Muscle of back (tissue), 11 donors: ENCODE measurements around the gene HOXB6. TPM values are rescaled to one million over a fixed set of nuclear protein-coding genes. Genes with fewer than 3 reads are reported as not detected.

ENCODE experiments used
- DNase-seq, 3 donors: peaks; one replicate each; pipeline versions ENCODE4 v3.0.0 to v3.0.0-alpha.2; 2013
- polyA plus RNA-seq, 10 donors: library from polyadenylated mRNA; unstranded; fragments of 120-200 nt; gene quantifications; one replicate each; pipeline ENCODE4 v1.2.1, GENCODE V29; 2013; ENCODE audit not compliant: insufficient read length in 10 of 10

HOXB6 gene
- polyA plus RNA-seq, 10 donors, result 1.6 to 7.2 (median 2.8) TPM

DNA sequence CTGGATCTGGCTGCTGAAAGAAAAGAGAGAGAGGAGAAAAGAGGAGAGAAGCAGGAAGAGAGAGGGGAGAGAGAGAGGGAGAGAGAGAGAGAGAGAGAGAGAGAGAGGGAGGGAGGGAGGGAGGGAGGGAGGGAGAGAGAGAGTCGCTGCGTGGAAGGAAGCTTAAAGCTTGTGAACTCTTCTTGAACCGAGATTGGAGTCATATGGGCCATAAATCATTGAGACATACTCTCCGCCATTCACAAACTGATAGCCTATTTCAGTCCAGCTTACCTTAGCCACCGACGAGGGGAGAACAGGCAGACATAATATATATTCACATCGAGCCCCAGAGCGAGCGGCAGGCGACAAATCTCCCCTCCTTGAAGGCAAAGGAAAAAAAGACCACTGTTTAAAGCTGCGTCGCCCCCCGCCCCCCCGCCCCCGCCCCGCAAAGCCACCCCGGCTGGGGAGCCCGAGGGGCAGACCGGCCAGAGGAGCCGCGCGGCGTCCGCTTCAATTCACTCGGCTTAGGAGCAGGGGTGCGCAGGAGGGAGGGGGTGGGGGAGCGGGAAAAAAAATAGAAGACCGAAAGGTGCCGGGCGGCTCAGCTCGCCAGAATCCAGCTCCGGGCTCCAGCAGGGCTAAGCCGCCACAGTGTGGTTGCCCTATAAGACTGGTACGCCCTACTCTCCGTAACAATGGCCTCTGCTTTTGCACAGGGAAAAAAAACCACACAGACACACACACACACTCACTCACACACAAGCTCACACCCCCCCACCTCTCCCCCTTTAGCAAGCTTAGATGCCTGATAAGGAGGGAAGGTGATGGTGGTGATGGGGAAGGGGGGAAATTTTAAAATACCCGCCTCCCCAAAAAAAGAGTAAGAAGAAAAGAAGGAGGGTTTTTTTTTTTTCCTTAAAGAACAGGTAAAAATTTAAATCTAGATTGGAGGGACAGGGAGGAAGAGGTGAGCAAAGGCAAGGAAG is 49.2 kb downstream of the HOXB6 start:
- peak in 2 of 3 donors; percentile 89 to 94 for DNase-seq

DNA sequence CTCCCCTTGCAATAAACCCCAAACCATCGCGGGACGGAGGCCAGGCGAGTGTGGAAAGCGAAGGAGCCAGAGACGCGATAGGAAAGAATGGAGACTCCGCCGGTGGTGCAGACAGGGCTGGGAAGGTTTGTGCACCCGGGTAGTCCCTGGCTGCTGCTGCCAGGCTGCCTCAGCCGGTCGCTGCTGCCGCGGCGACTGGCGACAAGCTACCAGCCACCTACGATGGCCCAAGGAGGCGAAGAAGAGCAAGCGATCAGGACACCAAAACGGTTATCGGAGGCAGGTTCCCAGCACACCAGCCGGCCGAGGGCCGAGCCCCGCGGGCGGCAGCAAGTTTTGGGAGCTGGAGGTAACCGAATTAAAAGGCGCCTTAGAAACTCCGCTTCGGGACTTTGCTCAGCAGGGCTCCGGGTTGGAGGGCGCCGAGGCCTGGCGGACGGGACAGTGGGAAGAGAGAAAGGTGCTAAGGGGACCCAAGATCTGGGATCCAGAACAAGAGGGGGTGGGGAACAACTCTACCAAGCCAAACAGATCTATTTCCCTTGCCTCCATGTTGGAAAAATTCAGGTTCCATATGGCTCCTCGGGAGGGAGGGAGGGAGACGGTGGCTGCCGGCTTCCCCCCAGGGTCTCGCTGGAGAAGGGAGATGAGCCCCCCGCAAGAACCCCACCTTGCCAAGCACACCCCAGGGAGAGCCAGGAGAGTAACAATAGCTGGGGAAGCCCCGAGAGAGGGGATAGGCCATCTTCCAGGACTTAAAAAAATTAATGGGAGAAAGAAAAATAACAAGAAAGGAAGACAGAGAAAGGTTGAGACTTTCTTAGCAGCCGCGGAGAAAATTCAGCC is 50.2 kb downstream of the HOXB6 start:
- DNase-seq, result peak in 1 of 3 donors; percentile 76

- no peak for DNase-seq
These were observed 51.0 kb downstream of the HOXB6 start for GRCh38 chr17:48553826-48554225.

- no peak for DNase-seq
These were observed 51.6 kb downstream of the HOXB6 start for GRCh38 chr17:48553190-48553547.

DNA sequence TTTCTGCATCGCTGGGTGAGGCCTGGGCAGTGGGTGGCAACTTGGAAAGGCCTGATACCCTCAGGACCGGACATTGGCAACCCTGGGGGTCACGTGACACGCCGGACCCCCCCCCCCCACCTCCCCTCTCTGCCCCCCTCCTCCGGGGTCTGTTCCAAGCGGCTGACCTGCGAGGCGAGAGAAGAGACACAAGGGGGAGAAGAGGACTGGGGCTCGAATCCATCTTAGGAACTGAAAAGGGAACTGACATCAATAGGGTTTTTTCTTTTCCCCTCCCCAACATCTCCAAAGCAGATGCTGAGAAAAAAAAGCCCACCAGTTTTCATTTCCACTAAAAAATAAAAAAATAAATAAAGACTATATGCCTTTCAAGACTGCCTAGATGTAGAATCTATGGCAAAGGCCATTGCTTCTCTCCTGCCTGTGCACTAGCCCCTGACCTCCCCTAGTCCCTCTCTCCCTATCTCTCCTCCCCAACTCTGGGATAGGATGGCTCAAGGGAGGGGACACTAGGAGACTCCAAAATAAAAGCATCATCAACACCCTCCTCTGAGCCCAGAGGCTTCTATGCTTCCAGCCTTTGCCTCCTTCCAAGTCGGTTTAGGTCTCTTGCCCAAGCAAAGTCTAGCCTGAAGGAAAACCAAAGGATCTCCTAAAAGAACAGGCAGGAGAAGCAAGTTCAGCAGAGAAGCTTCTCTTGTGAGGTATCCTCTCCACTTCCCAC is 52.2 kb downstream of the HOXB6 start:
- no peak for DNase-seq

GRCh38 chr17:48551596-48552465 is 53.0 kb downstream of the HOXB6 start:
- DNase-seq, result no peak

GRCh38 chr17:48551214-48551555 is 53.6 kb downstream of the HOXB6 start:
- DNase-seq, result no peak

- DNase-seq, result no peak
These were observed 54.1 kb downstream of the HOXB6 start for GRCh38 chr17:48550502-48551213.

- no peak for DNase-seq
These were observed 54.8 kb downstream of the HOXB6 start for GRCh38 chr17:48549914-48550501.

DNA sequence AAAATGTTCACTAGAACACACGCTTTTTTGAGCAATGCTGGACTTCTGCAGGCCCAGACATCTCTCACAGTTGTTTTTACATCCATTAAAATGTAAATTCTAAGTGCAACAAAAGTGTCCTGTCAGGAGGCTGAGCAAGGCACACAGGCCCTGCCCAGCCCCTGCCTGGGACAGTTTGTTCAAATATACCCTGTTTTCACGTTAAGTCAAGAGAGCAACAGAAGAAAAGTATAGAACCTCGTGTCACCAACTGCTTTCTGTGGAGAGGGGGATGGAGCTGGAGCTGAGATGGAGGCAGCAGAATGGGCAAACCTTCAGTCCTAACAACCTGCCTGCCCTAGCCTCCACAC is 55.5 kb downstream of the HOXB6 start:
- no peak for DNase-seq

GRCh38 chr17:48548523-48549280 is 56.1 kb downstream of the HOXB6 start:
- DNase-seq, result peak in 1 of 3 donors; percentile 62

- DNase-seq, result peak in 1 of 3 donors; percentile 71
These were observed 56.8 kb downstream of the HOXB6 start for GRCh38 chr17:48547808-48548522.

- DNase-seq, result peak in 1 of 3 donors; percentile 80
These were observed 57.6 kb downstream of the HOXB6 start for GRCh38 chr17:48546924-48547807.

GRCh38 chr17:48546137-48546923 is 58.5 kb downstream of the HOXB6 start:
- peak in 1 of 3 donors; percentile 79 for DNase-seq
